GM19455 (cell line): ENCODE measurements around the gene NFKB1.
A peak's percentile ranks its signal among the peaks of the same experiment; 100 is the strongest.
"Not testable (repeated sequence)": the region's sequence is repeated elsewhere in the genome, so short reads cannot be mapped to it uniquely, and the experiment has no call there.

Experiments used
- ATAC-seq: cut with Tn5 transposase; IDR thresholded peaks from one replicate; pipeline ENCODE4 v1.9.1; 2021; ENCODE audit not compliant: unreplicated experiment

Gene NFKB1

GRCh38 chr4:102598086-102598761, 97.1 kb downstream of the NFKB1 start:
- peak; percentile 50 for ATAC-seq

GRCh38 chr4:102598762-102599374, 97.7 kb downstream of the NFKB1 start:
- peak; percentile 23 for ATAC-seq

GRCh38 chr4:102599455-102599854, 98.3 kb downstream of the NFKB1 start:
- ATAC-seq, result no peak

GRCh38 chr4:102599886-102600285, 98.7 kb downstream of the NFKB1 start:
- ATAC-seq, result no peak

- ATAC-seq, result no peak
Observed at GRCh38 chr4:102600689-102601088, 99.5 kb downstream of the NFKB1 start.

GRCh38 chr4:102601586-102602227, 100.5 kb downstream of the NFKB1 start:
- no peak for ATAC-seq

- ATAC-seq, result no peak
Observed at GRCh38 chr4:102604222-102604940, 103.2 kb downstream of the NFKB1 start.

GRCh38 chr4:102606261-102606660, 105.1 kb downstream of the NFKB1 start:
- ATAC-seq, result no peak

- no peak for ATAC-seq
Observed at GRCh38 chr4:102606846-102607450, 105.8 kb downstream of the NFKB1 start.

GRCh38 chr4:102608190-102608589, 107.0 kb downstream of the NFKB1 start:
- no peak for ATAC-seq

- no peak for ATAC-seq
Observed at GRCh38 chr4:102610007-102610406, 108.8 kb downstream of the NFKB1 start.

- no peak for ATAC-seq
Observed at GRCh38 chr4:102610476-102610875, 109.3 kb downstream of the NFKB1 start.

GRCh38 chr4:102612210-102612609, 111.1 kb downstream of the NFKB1 start:
- no peak for ATAC-seq

GRCh38 chr4:102612824-102613366, 111.7 kb downstream of the NFKB1 start:
- ATAC-seq, result no peak

GRCh38 chr4:102614801-102615200, 113.6 kb downstream of the NFKB1 start:
- ATAC-seq, result no peak

GRCh38 chr4:102616636-102617035, 115.5 kb downstream of the NFKB1 start:
- no peak for ATAC-seq

GRCh38 chr4:102619021-102619420, 117.9 kb downstream of the NFKB1 start:
- ATAC-seq, result not testable (repeated sequence)

- ATAC-seq, result peak; percentile 6
Observed at GRCh38 chr4:102619776-102620631, 118.8 kb downstream of the NFKB1 start.

- peak; percentile 54 for ATAC-seq
Observed at GRCh38 chr4:102620697-102621497, 119.7 kb downstream of the NFKB1 start.
